ENCODE data around the gene HMGB2.
A peak's percentile ranks its signal among the peaks of the same experiment; 100 is the strongest.

The HMGB2 gene

GRCh38 chr4:173334085-173334890, at the start of gene HMGB2:
Gene HMGB2 (minus strand): TSS chr4:173334358. CDS start chr4:173333649, 709 bp downstream.
- peak; percentile 99 for DNase-seq (ENCODE audit: low read depth)

- no peak for DNase-seq (ENCODE audit: low read depth)
Measured at GRCh38 chr4:173382349-173382748, 48.2 kb upstream of the HMGB2 start.

GRCh38 chr4:173381610-173382009, 47.5 kb upstream of the HMGB2 start:
- no peak for DNase-seq (ENCODE audit: low read depth)

GRCh38 chr4:173380987-173381386, 46.8 kb upstream of the HMGB2 start:
- DNase-seq (ENCODE audit: low read depth) = no peak

GRCh38 chr4:173379929-173380328, 45.8 kb upstream of the HMGB2 start:
- no peak for DNase-seq (ENCODE audit: low read depth)

GRCh38 chr4:173374588-173374987, 40.4 kb upstream of the HMGB2 start:
- DNase-seq (ENCODE audit: low read depth) = no peak

GRCh38 chr4:173371292-173372192, 37.4 kb upstream of the HMGB2 start:
- peak; percentile 12 for DNase-seq (ENCODE audit: low read depth)

GRCh38 chr4:173370477-173371291, 36.5 kb upstream of the HMGB2 start, which contains the start of gene SAP30:
Gene SAP30 (plus strand): TSS chr4:173370954. CDS start chr4:173371183, 229 bp downstream.
- peak; percentile 96 for DNase-seq (ENCODE audit: low read depth)

- DNase-seq (ENCODE audit: low read depth) = peak; percentile 46
Measured at GRCh38 chr4:173370130-173370476, 35.9 kb upstream of the HMGB2 start.

GRCh38 chr4:173367946-173368345, 33.8 kb upstream of the HMGB2 start:
- DNase-seq (ENCODE audit: low read depth) = no peak

GRCh38 chr4:173367285-173367684, 33.1 kb upstream of the HMGB2 start:
- no peak for DNase-seq (ENCODE audit: low read depth)

GRCh38 chr4:173365359-173365996, 31.3 kb upstream of the HMGB2 start:
- DNase-seq (ENCODE audit: low read depth) = no peak

- DNase-seq (ENCODE audit: low read depth) = no peak
Measured at GRCh38 chr4:173362666-173363065, 28.5 kb upstream of the HMGB2 start.

- no peak for DNase-seq (ENCODE audit: low read depth)
Measured at GRCh38 chr4:173360587-173361221, 26.5 kb upstream of the HMGB2 start.

GRCh38 chr4:173357939-173358338, 23.8 kb upstream of the HMGB2 start:
- no peak for DNase-seq (ENCODE audit: low read depth)

GRCh38 chr4:173347467-173347866, 13.3 kb upstream of the HMGB2 start:
- DNase-seq (ENCODE audit: low read depth) = no peak

GRCh38 chr4:173346074-173346473, 11.9 kb upstream of the HMGB2 start:
- DNase-seq (ENCODE audit: low read depth) = no peak

GRCh38 chr4:173345648-173346047, 11.5 kb upstream of the HMGB2 start:
- no peak for DNase-seq (ENCODE audit: low read depth)

- DNase-seq (ENCODE audit: low read depth) = no peak
Measured at GRCh38 chr4:173343832-173344397, 9.8 kb upstream of the HMGB2 start.

- no peak for DNase-seq (ENCODE audit: low read depth)
Measured at GRCh38 chr4:173337463-173337862, 3.3 kb upstream of the HMGB2 start.
